SK-N-SH (cell line): ENCODE measurements around the gene LCMT2. TPM values are rescaled to one million over a fixed set of nuclear protein-coding genes. Genes with fewer than 3 reads are reported as not detected.

Experiments
- CTCF ChIA-PET: fragments of 300-600, 350-600 bp; formaldehyde crosslinking; extraction: SDS; loops from one replicate; lab custom pipeline; 2021; lab: Yijun Ruan, JAX
- POLR2A ChIA-PET: fragments of 350-600 bp; sonication (Branson Sonifier 250); formaldehyde crosslinking; extraction: SDS; loops from one replicate; lab custom pipeline; 2020; ENCODE audit warnings: antibody characterized with exemption, inconsistent platforms; lab: Yijun Ruan, JAX
- DNase-seq: peaks from one replicate; pipeline ENCODE4 v3.0.0; 2012
- H2AFZ ChIP-seq: fragments of 200-600 bp; sonication (generic); 2 replicates; pipeline ENCODE4 v1.8.1; 2016; ENCODE audit warnings: antibody characterized with exemption, mild to moderate bottlenecking, low read depth
- H3F3A ChIP-seq: fragments of 200-600 bp; sonication (generic); replicated peaks from 2 replicates; pipeline ENCODE3; 2016; ENCODE audit warnings: antibody characterized with exemption, mild to moderate bottlenecking; ENCODE audit not compliant: insufficient read depth
- H3K27ac ChIP-seq, 2 experiments: fragments of 200-500 bp in 1 of 2; fragments of 200-600 bp in 1 of 2; sonication (Bioruptor generic) in 1 of 2; sonication (generic), shearing (Covaris generic) in 1 of 2; 2 replicates each; pipeline versions ENCODE4 v1.5.1 to v1.6.1; 2014 to 2016; ENCODE audit warnings: low read depth in 2 of 2, inconsistent platforms in 1 of 2, low read length in 1 of 2, mild to moderate bottlenecking in 1 of 2, mixed read lengths in 1 of 2
- H3K27me3 ChIP-seq: fragments of 200-600 bp; sonication (generic), shearing (Covaris generic); 2 replicates; pipeline ENCODE4 v1.6.1; 2016; ENCODE audit warnings: mixed run types; ENCODE audit not compliant: insufficient read depth
- H3K36me3 ChIP-seq, 2 experiments: fragments of 200-500 bp in 1 of 2; fragments of 200-600 bp in 1 of 2; sonication (Bioruptor generic) in 1 of 2; sonication (generic) in 1 of 2; replicated peaks in 1 of 2; 2 replicates each; pipeline versions ENCODE3 to v1.5.1; 2014 to 2016; ENCODE audit warnings: low read length in 1 of 2, mild to moderate bottlenecking in 1 of 2; ENCODE audit not compliant: insufficient read depth in 2 of 2, control insufficient read depth in 1 of 2
- H3K4me1 ChIP-seq, 2 experiments: fragments of 200-500 bp in 1 of 2; fragments of 200-600 bp in 1 of 2; sonication (Bioruptor generic) in 1 of 2; sonication (generic), shearing (Covaris generic) in 1 of 2; 2 replicates each; pipeline versions ENCODE4 v1.5.1 to v1.6.1; 2014 to 2016; ENCODE audit warnings: low read depth in 1 of 2, low read length in 1 of 2, mixed run types in 1 of 2; ENCODE audit not compliant: insufficient read depth in 2 of 2, control insufficient read depth in 1 of 2
- H3K4me2 ChIP-seq: fragments of 200-600 bp; sonication (generic), shearing (Covaris generic); 2 replicates; pipeline ENCODE4 v1.6.1; 2017; ENCODE audit warnings: mixed run types
- H3K4me3 ChIP-seq, 2 experiments: fragments of 200-500 bp in 1 of 2; fragments of 200-600 bp in 1 of 2; sonication (Bioruptor generic) in 1 of 2; sonication (generic), shearing (Covaris generic) in 1 of 2; 2 replicates each; pipeline versions ENCODE4 v1.5.1 to v1.8.1; 2014 to 2016; ENCODE audit warnings: low read depth in 2 of 2, inconsistent platforms in 1 of 2, low read length in 1 of 2, mild to moderate bottlenecking in 1 of 2, mixed read lengths in 1 of 2, moderate library complexity in 1 of 2
- H3K79me2 ChIP-seq: fragments of 200-600 bp; sonication (generic); 2 replicates; pipeline ENCODE4 v1.8.1; 2017; ENCODE audit warnings: mild to moderate bottlenecking; ENCODE audit not compliant: insufficient read depth
- H3K9ac ChIP-seq: fragments of 200-600 bp; sonication (generic); 2 replicates; pipeline ENCODE4 v1.6.1; 2017; ENCODE audit warnings: mixed run types
- H3K9me2 ChIP-seq: fragments of 200-600 bp; sonication (generic); 2 replicates; pipeline ENCODE4 v1.6.1; 2017; ENCODE audit warnings: mixed run types
- H3K9me3 ChIP-seq: fragments of 200-600 bp; sonication (generic); 2 replicates; pipeline ENCODE4 v1.6.1; 2017; ENCODE audit warnings: mixed run types, mild to moderate bottlenecking, moderate library complexity
- H4K20me1 ChIP-seq: fragments of 200-600 bp; sonication (generic); 2 replicates; pipeline ENCODE4 v1.6.1; 2017; ENCODE audit warnings: mild to moderate bottlenecking, mixed run types; ENCODE audit not compliant: insufficient read depth
- EZH2phosphoT487 ChIP-seq: fragments of 200-600 bp; sonication (generic); IDR thresholded peaks from 2 replicates; pipeline ENCODE4 v1.6.1; 2017; ENCODE audit warnings: low read depth, mixed run types, mild to moderate bottlenecking, antibody characterized with exemption, moderate library complexity, borderline replicate concordance
- FOXM1 ChIP-seq: IDR thresholded peaks from 2 replicates; pipeline ENCODE4 v1.4.0; 2012; ENCODE audit warnings: low read depth, mild to moderate bottlenecking
- POLR2AphosphoS5 ChIP-seq: IDR thresholded peaks from 2 replicates; pipeline ENCODE4 v1.6.1; 2012; ENCODE audit warnings: low read depth, low read length
- RAD21 ChIP-seq: IDR thresholded peaks from 2 replicates; pipeline ENCODE4 v1.6.1; 2012; ENCODE audit warnings: mild to moderate bottlenecking, low read length
- RCOR1 ChIP-seq: fragments of 150-350 bp; IDR thresholded peaks from 2 replicates; pipeline ENCODE4 v1.6.1; 2017; ENCODE audit warnings: antibody characterized with exemption, low read length
- REST ChIP-seq: IDR thresholded peaks from 2 replicates; pipeline ENCODE4 v1.6.1; 2012; ENCODE audit warnings: mild to moderate bottlenecking, low read depth, low read length, moderate library complexity
- RXRA ChIP-seq: IDR thresholded peaks from 2 replicates; pipeline ENCODE4 v1.4.0; 2012; ENCODE audit warnings: low read depth, mild to moderate bottlenecking, borderline replicate concordance
- SIN3A ChIP-seq: IDR thresholded peaks from 2 replicates; pipeline ENCODE4 v1.6.1; 2012; ENCODE audit warnings: low read depth, mild to moderate bottlenecking, low read length, moderate library complexity, borderline replicate concordance
- TCF12 ChIP-seq: IDR thresholded peaks from 2 replicates; pipeline ENCODE4 v1.4.0; 2012
- TEAD4 ChIP-seq: IDR thresholded peaks from 2 replicates; pipeline ENCODE4 v1.4.0; 2012; ENCODE audit warnings: mild to moderate bottlenecking, borderline replicate concordance; ENCODE audit not compliant: insufficient read depth
- USF2 ChIP-seq: fragments of 150-350 bp; IDR thresholded peaks from 2 replicates; pipeline ENCODE4 v1.6.1; 2017; ENCODE audit warnings: antibody characterized with exemption, low read length, low read depth, borderline replicate concordance
- WGBS: methylation state at CpG from one replicate; pipeline ENCODE4 v1.1.6; 2017; ENCODE audit warnings: low lambda C conversion rate; 5-methylcytosine and 5-hydroxymethylcytosine counted together
- polyA plus RNA-seq, 3 experiments: library from polyadenylated mRNA; depleted of rRNA; stranded (reverse); fragments of >200 nt; gene quantifications; 2 replicates each; pipeline ENCODE4 v1.2.3, GENCODE V29; 2012
- TF ChIP-seq, protein P1 (sequence below): IDR thresholded peaks from 2 replicates; pipeline ENCODE4 v1.4.0; 2012; ENCODE audit warnings: low read depth, borderline replicate concordance

Gene LCMT2
- polyA plus RNA-seq, 1 of the 3 experiments (the other 2 are of a cell fraction) = 7.1 TPM

- Histone ChIP-seq H3K9ac (no peak overlapping the region), H3K27me3 (peaks cover 30% of the 10 kb centered on the region)
- ChIA-PET POLR2A (no interaction called here), CTCF (interaction anchor here (1.4 to 10.8 kb wide), 4 partner anchors 56 to 93 kb away, joined by 6 to 167 read pairs (median 46); no protein-coding TSS in a partner anchor)
- no peak for TF ChIP-seq RCOR1
- TF ChIP-seq REST = no peak
- no peak for TF ChIP-seq USF2
- no peak for TF ChIP-seq FOXM1
- TF ChIP-seq RXRA = no peak
- TF ChIP-seq POLR2AphosphoS5 = no peak
- TF ChIP-seq, protein P1, sequence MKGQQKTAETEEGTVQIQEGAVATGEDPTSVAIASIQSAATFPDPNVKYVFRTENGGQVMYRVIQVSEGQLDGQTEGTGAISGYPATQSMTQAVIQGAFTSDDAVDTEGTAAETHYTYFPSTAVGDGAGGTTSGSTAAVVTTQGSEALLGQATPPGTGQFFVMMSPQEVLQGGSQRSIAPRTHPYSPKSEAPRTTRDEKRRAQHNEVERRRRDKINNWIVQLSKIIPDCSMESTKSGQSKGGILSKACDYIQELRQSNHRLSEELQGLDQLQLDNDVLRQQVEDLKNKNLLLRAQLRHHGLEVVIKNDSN = no peak
- TF ChIP-seq RAD21 = no peak
- no peak for TF ChIP-seq TEAD4
- TF ChIP-seq EZH2phosphoT487 = no peak
- TF ChIP-seq TCF12 = no peak
- no peak for TF ChIP-seq SIN3A
- TF ChIP-seq, all 33 proteins: peak for 0
- no peaks in the 10 kb centered on the region for H3K79me2 ChIP-seq
- no peak for DNase-seq
- H3K4me3 ChIP-seq = no peak overlapping the region
- H3K36me3 ChIP-seq = no peaks in the 10 kb centered on the region
- no peaks in the 10 kb centered on the region for H4K20me1 ChIP-seq
- no peak overlapping the region for H3K4me2 ChIP-seq
- H3K9me2 ChIP-seq = no peaks in the 10 kb centered on the region
- whole genome bisulfite sequencing = 38% methylated on average over 1 of the region's 1 CpG
- no peaks in the 10 kb centered on the region for H3K4me1 ChIP-seq
- no peak overlapping the region for H3K27ac ChIP-seq
- no peaks in the 10 kb centered on the region for H3K9me3 ChIP-seq
- no peak overlapping the region for H2AFZ ChIP-seq
- H3F3A ChIP-seq = no peaks in the 10 kb centered on the region
Observed at GRCh38 chr15:43283526-43283925, 46.8 kb downstream of the LCMT2 start.
